GM12878 (cell line): ENCODE measurements around the gene PM20D2.

Experiments
- CHD4 ChIP-seq: fragments of 200-600 bp; sonication (generic); IDR thresholded peaks from 2 replicates; pipeline ENCODE4 v1.6.1; 2016; ENCODE audit warnings: mild to moderate bottlenecking
- CREB1 ChIP-seq: IDR thresholded peaks from 2 replicates; pipeline ENCODE4 v1.6.1; 2012; ENCODE audit warnings: low read depth, mild to moderate bottlenecking, inconsistent platforms
- EGR1 ChIP-seq, 2 experiments: IDR thresholded peaks; 1 replicate in 1 of 2; 2 replicates in 1 of 2; pipeline ENCODE4 v1.6.1; 2011 to 2012; ENCODE audit warnings: low read depth in 2 of 2, low read length in 2 of 2, borderline replicate concordance in 1 of 2, mild to moderate bottlenecking in 1 of 2, moderate library complexity in 1 of 2
- EZH2 ChIP-seq: IDR thresholded peaks from 2 replicates; pipeline ENCODE4 v1.6.1; 2012; ENCODE audit warnings: low read depth, mild to moderate bottlenecking, control low read depth, inconsistent platforms, low read length, borderline replicate concordance; ENCODE audit not compliant: control insufficient read depth
- GATAD2B ChIP-seq: fragments of 450-650 bp; conservative IDR thresholded peaks from 2 replicates; pipeline ENCODE4 v1.6.1; 2017; ENCODE audit warnings: low read depth, mild to moderate bottlenecking, moderate library complexity
- RFX5 ChIP-seq: IDR thresholded peaks from 2 replicates; pipeline ENCODE4 v1.6.1; 2011; ENCODE audit warnings: low read depth, low read length, improper control_type of control experiment
- STAT1 ChIP-seq: fragments of 450-650 bp; conservative IDR thresholded peaks from 2 replicates; pipeline ENCODE4 v1.6.1; 2014; ENCODE audit warnings: antibody characterized with exemption, mild to moderate bottlenecking
- TF ChIP-seq, protein P1 (sequence below), 3 experiments: IDR thresholded peaks in 2 of 3; conservative IDR thresholded peaks in 1 of 3; 2 replicates each; pipeline ENCODE4 v1.5.1; 2011; ENCODE audit warnings: low read depth in 3 of 3, low read length in 3 of 3, mild to moderate bottlenecking in 3 of 3, control low read depth in 2 of 3, moderate library complexity in 2 of 3, inconsistent platforms in 1 of 3, mixed read lengths in 1 of 3; ENCODE audit not compliant: control insufficient read depth in 2 of 3, insufficient read depth in 1 of 3; ENCODE audit errors: extremely low read depth in 1 of 3
- TF ChIP-seq, protein P2 (sequence below): IDR thresholded peaks from 2 replicates; pipeline ENCODE4 v1.6.1; 2012; ENCODE audit warnings: low read length, inconsistent platforms
- TF ChIP-seq, protein P3 (sequence below): IDR thresholded peaks from 2 replicates; pipeline ENCODE4 v1.6.1; 2012; ENCODE audit warnings: mild to moderate bottlenecking, low read depth, low read length
- TF ChIP-seq, protein P4 (sequence below): fragments of 450-650 bp; IDR thresholded peaks from 2 replicates; pipeline ENCODE4 v1.6.1; 2016; ENCODE audit warnings: mild to moderate bottlenecking

DNA sequence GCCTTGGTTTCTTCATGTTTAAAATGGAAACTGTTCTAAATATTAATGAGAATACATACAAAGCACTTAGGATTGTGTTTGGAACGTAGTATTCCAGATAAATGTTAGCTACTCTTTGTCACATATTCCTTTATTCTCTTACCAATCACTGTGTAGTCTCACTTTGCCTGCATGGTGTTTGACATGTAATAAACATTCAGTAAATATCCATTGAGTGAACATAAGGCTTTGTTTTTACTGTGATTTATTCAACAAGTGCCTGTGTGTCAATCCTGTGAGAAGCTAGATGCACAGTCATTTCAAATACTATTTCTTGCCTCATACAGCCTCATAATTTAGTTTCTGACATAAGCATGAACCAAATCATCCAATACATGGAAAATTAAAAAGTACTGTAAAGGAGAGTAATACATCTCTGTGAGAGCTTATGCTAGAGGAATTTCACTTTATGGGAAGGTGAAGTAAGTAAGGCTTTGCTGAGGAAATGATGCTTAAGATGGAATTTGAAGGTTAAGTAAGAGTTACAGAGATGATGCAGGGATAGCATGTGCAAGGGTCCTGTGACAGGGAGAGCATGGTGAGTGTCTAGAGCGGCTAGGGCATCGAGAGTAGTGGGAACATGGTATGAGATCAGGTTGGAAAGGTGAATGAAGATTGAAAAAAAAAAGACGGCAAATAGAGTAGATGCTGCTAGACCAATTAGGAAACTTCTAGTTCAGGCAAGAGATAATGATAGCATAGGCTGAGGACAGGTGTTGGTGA, 14.7 kb downstream of the PM20D2 start:
- TF ChIP-seq, protein P1, sequence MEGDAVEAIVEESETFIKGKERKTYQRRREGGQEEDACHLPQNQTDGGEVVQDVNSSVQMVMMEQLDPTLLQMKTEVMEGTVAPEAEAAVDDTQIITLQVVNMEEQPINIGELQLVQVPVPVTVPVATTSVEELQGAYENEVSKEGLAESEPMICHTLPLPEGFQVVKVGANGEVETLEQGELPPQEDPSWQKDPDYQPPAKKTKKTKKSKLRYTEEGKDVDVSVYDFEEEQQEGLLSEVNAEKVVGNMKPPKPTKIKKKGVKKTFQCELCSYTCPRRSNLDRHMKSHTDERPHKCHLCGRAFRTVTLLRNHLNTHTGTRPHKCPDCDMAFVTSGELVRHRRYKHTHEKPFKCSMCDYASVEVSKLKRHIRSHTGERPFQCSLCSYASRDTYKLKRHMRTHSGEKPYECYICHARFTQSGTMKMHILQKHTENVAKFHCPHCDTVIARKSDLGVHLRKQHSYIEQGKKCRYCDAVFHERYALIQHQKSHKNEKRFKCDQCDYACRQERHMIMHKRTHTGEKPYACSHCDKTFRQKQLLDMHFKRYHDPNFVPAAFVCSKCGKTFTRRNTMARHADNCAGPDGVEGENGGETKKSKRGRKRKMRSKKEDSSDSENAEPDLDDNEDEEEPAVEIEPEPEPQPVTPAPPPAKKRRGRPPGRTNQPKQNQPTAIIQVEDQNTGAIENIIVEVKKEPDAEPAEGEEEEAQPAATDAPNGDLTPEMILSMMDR (IDR thresholded peaks at IDR 0.05 in 2 of 3, conservative IDR thresholded peaks at IDR 0.05 in 1 of 3; ENCODE audit: control insufficient read depth in 2 of 3, extremely low read depth in 1 of 3, insufficient read depth in 1 of 3, low read depth in 3 of 3, low read length in 3 of 3): no peak
- TF ChIP-seq CHD4 (no peak), RFX5 (no peak), GATAD2B (no peak), EGR1 (IDR thresholded peaks at IDR 0.05; ENCODE audit: borderline replicate concordance in 1 of 2, low read depth in 2 of 2, low read length in 2 of 2) (no peak), EZH2 (no peak), STAT1 (no peak), CREB1 (no peak)
- TF ChIP-seq, protein P2, sequence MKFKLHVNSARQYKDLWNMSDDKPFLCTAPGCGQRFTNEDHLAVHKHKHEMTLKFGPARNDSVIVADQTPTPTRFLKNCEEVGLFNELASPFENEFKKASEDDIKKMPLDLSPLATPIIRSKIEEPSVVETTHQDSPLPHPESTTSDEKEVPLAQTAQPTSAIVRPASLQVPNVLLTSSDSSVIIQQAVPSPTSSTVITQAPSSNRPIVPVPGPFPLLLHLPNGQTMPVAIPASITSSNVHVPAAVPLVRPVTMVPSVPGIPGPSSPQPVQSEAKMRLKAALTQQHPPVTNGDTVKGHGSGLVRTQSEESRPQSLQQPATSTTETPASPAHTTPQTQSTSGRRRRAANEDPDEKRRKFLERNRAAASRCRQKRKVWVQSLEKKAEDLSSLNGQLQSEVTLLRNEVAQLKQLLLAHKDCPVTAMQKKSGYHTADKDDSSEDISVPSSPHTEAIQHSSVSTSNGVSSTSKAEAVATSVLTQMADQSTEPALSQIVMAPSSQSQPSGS: no peak
- TF ChIP-seq, protein P3, sequence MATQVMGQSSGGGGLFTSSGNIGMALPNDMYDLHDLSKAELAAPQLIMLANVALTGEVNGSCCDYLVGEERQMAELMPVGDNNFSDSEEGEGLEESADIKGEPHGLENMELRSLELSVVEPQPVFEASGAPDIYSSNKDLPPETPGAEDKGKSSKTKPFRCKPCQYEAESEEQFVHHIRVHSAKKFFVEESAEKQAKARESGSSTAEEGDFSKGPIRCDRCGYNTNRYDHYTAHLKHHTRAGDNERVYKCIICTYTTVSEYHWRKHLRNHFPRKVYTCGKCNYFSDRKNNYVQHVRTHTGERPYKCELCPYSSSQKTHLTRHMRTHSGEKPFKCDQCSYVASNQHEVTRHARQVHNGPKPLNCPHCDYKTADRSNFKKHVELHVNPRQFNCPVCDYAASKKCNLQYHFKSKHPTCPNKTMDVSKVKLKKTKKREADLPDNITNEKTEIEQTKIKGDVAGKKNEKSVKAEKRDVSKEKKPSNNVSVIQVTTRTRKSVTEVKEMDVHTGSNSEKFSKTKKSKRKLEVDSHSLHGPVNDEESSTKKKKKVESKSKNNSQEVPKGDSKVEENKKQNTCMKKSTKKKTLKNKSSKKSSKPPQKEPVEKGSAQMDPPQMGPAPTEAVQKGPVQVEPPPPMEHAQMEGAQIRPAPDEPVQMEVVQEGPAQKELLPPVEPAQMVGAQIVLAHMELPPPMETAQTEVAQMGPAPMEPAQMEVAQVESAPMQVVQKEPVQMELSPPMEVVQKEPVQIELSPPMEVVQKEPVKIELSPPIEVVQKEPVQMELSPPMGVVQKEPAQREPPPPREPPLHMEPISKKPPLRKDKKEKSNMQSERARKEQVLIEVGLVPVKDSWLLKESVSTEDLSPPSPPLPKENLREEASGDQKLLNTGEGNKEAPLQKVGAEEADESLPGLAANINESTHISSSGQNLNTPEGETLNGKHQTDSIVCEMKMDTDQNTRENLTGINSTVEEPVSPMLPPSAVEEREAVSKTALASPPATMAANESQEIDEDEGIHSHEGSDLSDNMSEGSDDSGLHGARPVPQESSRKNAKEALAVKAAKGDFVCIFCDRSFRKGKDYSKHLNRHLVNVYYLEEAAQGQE: no peak
- TF ChIP-seq, protein P4, sequence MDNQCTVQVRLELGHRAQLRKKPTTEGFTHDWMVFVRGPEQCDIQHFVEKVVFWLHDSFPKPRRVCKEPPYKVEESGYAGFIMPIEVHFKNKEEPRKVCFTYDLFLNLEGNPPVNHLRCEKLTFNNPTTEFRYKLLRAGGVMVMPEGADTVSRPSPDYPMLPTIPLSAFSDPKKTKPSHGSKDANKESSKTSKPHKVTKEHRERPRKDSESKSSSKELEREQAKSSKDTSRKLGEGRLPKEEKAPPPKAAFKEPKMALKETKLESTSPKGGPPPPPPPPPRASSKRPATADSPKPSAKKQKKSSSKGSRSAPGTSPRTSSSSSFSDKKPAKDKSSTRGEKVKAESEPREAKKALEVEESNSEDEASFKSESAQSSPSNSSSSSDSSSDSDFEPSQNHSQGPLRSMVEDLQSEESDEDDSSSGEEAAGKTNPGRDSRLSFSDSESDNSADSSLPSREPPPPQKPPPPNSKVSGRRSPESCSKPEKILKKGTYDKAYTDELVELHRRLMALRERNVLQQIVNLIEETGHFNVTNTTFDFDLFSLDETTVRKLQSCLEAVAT: no peak
